ENCODE results near the gene ELMO1. TPM values are rescaled to one million over a fixed set of nuclear protein-coding genes. Genes with fewer than 3 reads are reported as not detected.

Gene ELMO1
- total and polyA plus RNA-seq, 10 of the 15 experiments (the other 5 are each of a cell fraction or from before 2014, with no cell fraction given) = 22.6 to 85.9 (median 56.6) TPM

GRCh38 chr7:37341033-37341630, 107.5 kb downstream of the ELMO1 start:
- Histone ChIP-seq H3K4me3 (peak overlapping the region; percentile 69), H3K4me2 (ENCODE audit: control insufficient read depth, insufficient read depth) (peak overlapping the region; percentile 95), H3K4me1 (ENCODE audit: control insufficient read depth, insufficient read depth, low read length) (peaks cover 42% of the 10 kb centered on the region), H4K20me1 (ENCODE audit: control insufficient read depth, insufficient read depth) (no peaks in the 10 kb centered on the region), H3K9me3 (replicated peaks; ENCODE audit: control insufficient read depth, insufficient read depth, low read length) (no peaks in the 10 kb centered on the region; the same call in 2 of the 3 replicates), H3K79me2 (ENCODE audit: control insufficient read depth, insufficient read depth, low read length) (peaks cover 59% of the 10 kb centered on the region), H3K36me3 (ENCODE audit: control insufficient read depth in 2 of 2, insufficient read depth in 2 of 2, low read length in 1 of 2) (no peaks in the 10 kb centered on the region), H3K27me3 (replicated peaks in 1 of 2; ENCODE audit: control insufficient read depth in 2 of 2, insufficient read depth in 2 of 2, low read length in 1 of 2) (no peaks in the 10 kb centered on the region), H3K9ac (ENCODE audit: control insufficient read depth, insufficient read depth, low read length) (peak overlapping the region; percentile 62), H2AFZ (ENCODE audit: control insufficient read depth, low read depth, low read length) (no peak overlapping the region), H3K27ac (ENCODE audit: control insufficient read depth, insufficient read depth) (peak overlapping the region; percentile 85)
- FAIRE-seq = peak; percentile 65
- CTCF ChIA-PET = interaction anchor here (1.4 to 19.0 kb wide), 8 partner anchors 11 to 900 kb away, joined by 3 to 298 read pairs (median 6); no protein-coding TSS in a partner anchor
- BruUV-seq (replicated peaks) = TSS peak; percentile 56
- POLR2A ChIA-PET = interaction anchor here (0.8 to 1.2 kb wide), 3 partner anchors 10 to 484 kb away, joined by 3 to 4 read pairs (median 3); no protein-coding TSS in a partner anchor
- in situ Hi-C loops (cut with MboI) = loop anchor here (5.0 to 10.0 kb wide), 5 partner anchors 54 to 1616 kb away; no protein-coding TSS in a partner anchor
- ATAC-seq = peak; percentile 56
- RAD21 ChIA-PET (ENCODE audit: unreplicated experiment) = interaction anchor here (1.1 to 5.0 kb wide), 4 partner anchors 13 to 493 kb away, joined by 3 to 32 read pairs (median 5); no protein-coding TSS in a partner anchor
- WGBS (ENCODE audit: insufficient coverage, insufficient replicate concordance, low lambda C conversion rate, missing lambda C conversion rate) = 2% methylated on average over 6 of the region's 6 CpGs
- intact Hi-C loops (cut with micrococcal nuclease; ENCODE audit: unreplicated experiment) = no loop called here
- SMC1A ChIA-PET (ENCODE audit: uncharacterized antibody, unreplicated experiment) = interaction anchor here (0.9 to 8.2 kb wide), 10 partner anchors 7 to 475 kb away, joined by 3 to 106 read pairs (median 6); no protein-coding TSS in a partner anchor
- peak; percentile 53 for DNase-seq (ENCODE audit: low read depth, low spot score)
- TF ChIP-seq TCF12 (IDR thresholded peaks at IDR 0.05; ENCODE audit: low read depth, low read length) (0 out of 2 replicates have a peak, but pooled peaks have one; percentile 57), NFXL1 (IDR thresholded peaks at IDR 0.05; ENCODE audit: borderline replicate concordance) (no peak), IRF4 (IDR thresholded peaks at IDR 0.05; ENCODE audit: low read depth, low read length) (peak; percentile 83; the same call in 1 of the 2 replicates), USF1 (IDR thresholded peaks at IDR 0.05; ENCODE audit: borderline replicate concordance, extremely low read length, insufficient read depth, low read depth, low read length) (no peak), RAD51 (IDR thresholded peaks at IDR 0.05) (no peak), ATF2 (IDR thresholded peaks at IDR 0.05; ENCODE audit: low read length) (peak; percentile 83), RUNX3 (IDR thresholded peaks at IDR 0.05; ENCODE audit: low read length) (peak; percentile 89), BACH1 (IDR thresholded peaks at IDR 0.05; ENCODE audit: borderline replicate concordance) (peak; percentile 56; the same call in 1 of the 2 replicates), EZH2 (IDR thresholded peaks at IDR 0.05; ENCODE audit: borderline replicate concordance, control insufficient read depth, low read depth, low read length) (no peak), NFIC (IDR thresholded peaks at IDR 0.05; ENCODE audit: low read depth, low read length) (peak; percentile 81; the same call in 1 of the 2 replicates), RELB (IDR thresholded peaks at IDR 0.05; ENCODE audit: low read depth) (peak; percentile 38; the same call in 1 of the 2 replicates), JUNB (IDR thresholded peaks at IDR 0.05) (peak; percentile 93), IKZF1 (conservative IDR thresholded peaks at IDR 0.05) (peak; percentile 57), TCF3 (IDR thresholded peaks at IDR 0.05; ENCODE audit: borderline replicate concordance, insufficient read depth, low read depth, low read length) (0 out of 2 replicates have a peak, but pooled peaks have one; percentile 51), CREM (IDR thresholded peaks at IDR 0.05; ENCODE audit: low read depth) (peak; percentile 53), SREBF1 (IDR thresholded peaks at IDR 0.05; ENCODE audit: low read length) (peak; percentile 49; the same call in 1 of the 2 replicates), POLR2AphosphoS5 (IDR thresholded peaks at IDR 0.05; ENCODE audit: low read length) (no peak), CBFB (IDR thresholded peaks at IDR 0.05; ENCODE audit: low read depth) (0 out of 2 replicates have a peak, but pooled peaks have one; percentile 37), GABPA (IDR thresholded peaks at IDR 0.05; ENCODE audit: low read depth) (peak; percentile 44; the same call in 1 of the 2 replicates), MEF2A (IDR thresholded peaks at IDR 0.05; ENCODE audit: insufficient read depth, low read depth, low read length) (0 out of 2 replicates have a peak, but pooled peaks have one; percentile 29), IKZF2 (IDR thresholded peaks at IDR 0.05) (peak; percentile 67 to 79)

Data from GM12878 (cell line).